COLO668 (cell line): Measurements from ENCODE around the gene RNU2-63P.
"Not testable (repeated sequence)": the region's sequence is repeated elsewhere in the genome, so short reads cannot be mapped to it uniquely, and the experiment has no call there.

ENCODE experiments used
- DNase-seq: peaks from one replicate; lab custom pipeline; 2025; ENCODE audit not compliant: unreplicated experiment; lab: John Stamatoyannopoulos, UW

RNU2-63P gene

DNA sequence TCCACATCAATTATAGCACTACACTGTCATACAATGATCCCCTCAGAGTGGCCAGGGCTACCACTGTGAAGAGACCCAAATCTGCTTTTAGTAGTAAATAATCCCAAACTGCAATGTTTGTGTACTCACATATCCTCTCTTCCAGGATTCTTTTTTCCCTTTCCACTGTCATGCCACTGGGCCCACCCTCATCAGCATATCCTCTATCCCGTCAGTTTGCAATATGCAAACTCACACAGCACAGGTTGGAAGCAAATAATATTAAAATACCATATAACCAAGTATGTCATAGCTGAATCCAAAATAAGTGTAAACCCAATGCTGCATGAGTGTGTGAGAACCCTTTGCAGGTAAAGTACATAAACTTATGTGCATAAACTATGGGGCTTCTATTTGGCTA lies 28.9 kb downstream of the RNU2-63P start:
- not testable (repeated sequence) for DNase-seq

GRCh38 chr2:87985902-87986301 lies 30.4 kb downstream of the RNU2-63P start:
- DNase-seq = not testable (repeated sequence)

DNA sequence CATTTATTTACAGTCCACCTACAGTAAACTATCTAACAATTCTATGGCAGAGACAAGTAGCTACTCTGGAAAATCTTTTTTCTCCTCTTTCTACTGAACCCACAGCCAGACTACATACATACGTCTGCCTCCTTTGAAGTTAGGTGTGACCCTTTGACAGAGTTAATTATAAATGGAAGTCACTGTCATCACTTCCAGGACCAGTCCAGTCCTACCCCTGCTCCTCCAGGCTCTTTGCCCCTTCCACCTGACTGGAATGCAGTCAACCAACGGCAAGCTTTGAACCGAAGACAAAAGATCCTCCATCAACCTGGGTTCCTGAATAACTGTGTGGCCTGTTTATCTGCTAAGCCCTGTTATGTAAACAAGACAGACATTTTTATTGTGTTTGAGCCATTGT lies 35.2 kb downstream of the RNU2-63P start:
- DNase-seq = not testable (repeated sequence)

GRCh38 chr2:87972385-87972784 lies 44.0 kb downstream of the RNU2-63P start:
- not testable (repeated sequence) for DNase-seq
